AG04449 (cell line): ENCODE measurements around the gene EVPL.

Experiments
- CTCF ChIA-PET: fragments of 350-600 bp; formaldehyde crosslinking; extraction: SDS; loops from one replicate; lab custom pipeline; 2021; ENCODE audit warnings: antibody characterized with exemption; lab: Yijun Ruan, JAX
- POLR2A ChIA-PET: fragments of 400-600, 350-600 bp; formaldehyde crosslinking; extraction: SDS; loops from one replicate; lab custom pipeline; 2020; ENCODE audit warnings: antibody characterized with exemption, inconsistent platforms; lab: Yijun Ruan, JAX
- DNase-seq: peaks from one replicate; pipeline ENCODE4 v3.0.0-alpha.2; 2010; ENCODE audit warnings: low read depth, low spot score
- H3K4me3 ChIP-seq: 2 replicates; pipeline ENCODE4 v1.5.1; 2011; ENCODE audit warnings: low read depth, mild to moderate bottlenecking, control low read depth, low read length
- CTCF ChIP-seq: IDR thresholded peaks from one replicate; pipeline ENCODE4 v1.5.1; 2011; ENCODE audit warnings: mild to moderate bottlenecking, moderate library complexity, low read length, control low read depth, inconsistent platforms; ENCODE audit not compliant: insufficient read depth; ENCODE audit errors: missing control alignments

Gene EVPL

GRCh38 chr17:76027159-76027839, at the start of gene EVPL:
Gene EVPL (minus strand): TSS chr17:76027306. CDS start chr17:76027198, 108 bp downstream.
- no peak for TF ChIP-seq CTCF
- H3K4me3 ChIP-seq: no peak within 1 kb of the TSS
- DNase-seq: no peak
- POLR2A ChIA-PET: no interaction called here
- CTCF ChIA-PET: interaction anchor here (0.8 to 2.2 kb wide), 3 partner anchors 10 to 13 kb away, joined by 3 to 9 read pairs (median 4); no protein-coding TSS in a partner anchor

- CTCF ChIA-PET: no interaction called here
Measured at GRCh38 chr17:76076146-76076764, 49.1 kb upstream of the EVPL start.

DNA sequence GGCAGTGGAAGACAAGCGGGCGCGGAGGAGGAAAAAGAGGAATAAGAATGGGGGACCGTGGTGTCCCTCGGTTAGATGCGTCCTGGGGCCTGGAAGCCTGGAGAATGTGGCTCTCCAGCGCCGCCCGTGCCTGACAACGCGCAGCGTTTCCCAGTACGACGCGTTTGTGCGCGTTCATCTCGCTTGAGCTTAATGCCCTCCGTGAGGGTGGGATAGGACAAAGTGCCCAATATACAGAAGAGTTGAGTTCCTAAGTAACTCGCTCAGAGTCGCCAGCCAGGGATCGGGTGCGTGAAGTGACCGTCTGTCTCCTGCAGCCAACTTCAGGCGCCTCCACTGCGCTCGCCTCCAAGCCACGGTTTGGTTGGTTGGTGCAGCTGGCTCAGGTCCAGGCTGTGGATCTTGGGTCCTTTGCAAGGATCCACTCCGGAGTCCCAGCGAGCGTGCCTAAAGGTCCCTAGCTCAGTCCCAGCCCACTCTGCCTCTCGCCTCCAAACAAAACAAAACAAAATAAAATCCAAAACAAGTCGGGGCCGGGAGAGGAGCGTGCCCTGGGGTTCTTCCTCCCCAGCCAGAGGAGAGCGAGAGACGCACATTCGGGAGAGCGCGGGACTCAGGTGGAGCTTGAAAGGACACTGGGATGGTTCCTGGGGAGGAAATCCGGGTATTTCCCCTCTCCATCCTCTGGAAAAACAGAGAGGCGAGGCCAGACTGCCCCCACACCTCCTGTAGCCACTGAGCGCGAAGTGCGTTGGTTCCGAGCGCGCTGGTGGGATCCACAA, 48.4 kb upstream of the EVPL start:
- ChIA-PET POLR2A (no interaction called here), CTCF (interaction anchor here (1.0 kb wide), 1 partner anchor 62 kb away, joined by 4 read pairs; no protein-coding TSS in a partner anchor)
- no peak overlapping the region for H3K4me3 ChIP-seq
- no peak for TF ChIP-seq CTCF
- DNase-seq: no peak

More at GRCh38 chr17:76076146-76076764, 49.1 kb upstream of the EVPL start:
- DNase-seq: no peak
- no peak overlapping the region for H3K4me3 ChIP-seq
- POLR2A ChIA-PET: no interaction called here
- no peak for TF ChIP-seq CTCF

- no peak for DNase-seq
- POLR2A ChIA-PET: no interaction called here
- H3K4me3 ChIP-seq: peak within 1 kb of the TSS; percentile 1; the same call in 1 of the 2 replicates
- no peak for TF ChIP-seq CTCF
- CTCF ChIA-PET: interaction anchor here (1.0 kb wide), 1 partner anchor 61 kb away, joined by 4 read pairs; no protein-coding TSS in a partner anchor
Measured at GRCh38 chr17:76074390-76075363, 47.6 kb upstream of the EVPL start, which contains the start of gene GALR2. Gene GALR2 (plus strand): TSS chr17:76074781. CDS start chr17:76074884, 103 bp downstream.

GRCh38 chr17:76072148-76072858, 45.2 kb upstream of the EVPL start, which contains the start of gene SRP68:
Gene SRP68 (minus strand): TSS chr17:76072517. CDS start chr17:76072491, 26 bp downstream.
- ChIA-PET CTCF (interaction anchor here (1.0 to 1.5 kb wide), 2 partner anchors 58 to 208 kb away, joined by 3 to 4 read pairs; no protein-coding TSS in a partner anchor), POLR2A (interaction anchor here (1.0 kb wide), 1 partner anchor 37 kb away, joined by 3 read pairs; no protein-coding TSS in a partner anchor)
- TF ChIP-seq CTCF: no peak
- DNase-seq: peak; percentile 64
- H3K4me3 ChIP-seq: peak within 1 kb of the TSS; percentile 91
